ENCODE data around the gene HDAC2. TPM values are rescaled to one million over a fixed set of nuclear protein-coding genes. Genes with fewer than 3 reads are reported as not detected.
"Not testable (repeated sequence)": the region's sequence is repeated elsewhere in the genome, so short reads cannot be mapped to it uniquely, and the experiment has no call there.

The HDAC2 gene
- total RNA-seq, 4 donors from 2014 or later = 40.2 to 66.6 (median 60.7) TPM

GRCh38 chr6:113989675-113990074 is 18.7 kb upstream of the HDAC2 start:
- no peaks in the 10 kb centered on the region for H3K4me1 ChIP-seq
- H3K36me3 ChIP-seq = no peaks in the 10 kb centered on the region
- no peaks in the 10 kb centered on the region for H3K27me3 ChIP-seq
- H3K27ac ChIP-seq = no peak overlapping the region
- H3K9me3 ChIP-seq = no peaks in the 10 kb centered on the region
- H3K4me3 ChIP-seq = no peak overlapping the region
- DNase-seq = no peak
- intact Hi-C loops (cut with DNase I) = no loop called here
- TF ChIP-seq POLR2A (IDR thresholded peaks at IDR 0.05) (no peak), CTCF (IDR thresholded peaks at IDR 0.05) (no peak)

- H3K27ac ChIP-seq; DNase-seq; H3K9me3 ChIP-seq; intact Hi-C loops (cut with DNase I); H3K4me1 ChIP-seq; H3K36me3 ChIP-seq; H3K27me3 ChIP-seq; H3K4me3 ChIP-seq: not testable (repeated sequence)
- 77 to 82% methylated on average over 5 of the region's 5 CpGs for WGBS, 2 donors
Observed at GRCh38 chr6:113982675-113983074, 11.7 kb upstream of the HDAC2 start.

- intact Hi-C loops (cut with DNase I) = no loop called here
- Histone ChIP-seq H3K27me3 (no peaks in the 10 kb centered on the region), H3K4me3 (no peak overlapping the region), H3K4me1 (no peaks in the 10 kb centered on the region), H3K27ac (no peak overlapping the region), H3K36me3 (no peaks in the 10 kb centered on the region), H3K9me3 (no peaks in the 10 kb centered on the region)
- WGBS, 2 donors = 81 to 82% methylated on average over 2 of the region's 2 CpGs
- TF ChIP-seq CTCF (IDR thresholded peaks at IDR 0.05) (no peak), POLR2A (IDR thresholded peaks at IDR 0.05) (no peak)
- no peak for DNase-seq
Observed at GRCh38 chr6:113982055-113982550, 11.2 kb upstream of the HDAC2 start.

GRCh38 chr6:113980937-113981554 is 10.1 kb upstream of the HDAC2 start:
- no peaks in the 10 kb centered on the region for H3K36me3 ChIP-seq
- no peaks in the 10 kb centered on the region for H3K4me1 ChIP-seq
- no peaks in the 10 kb centered on the region for H3K27me3 ChIP-seq
- 87 to 91% methylated on average over 4 of the region's 4 CpGs for WGBS, 2 donors
- H3K4me3 ChIP-seq = no peak overlapping the region
- intact Hi-C loops (cut with DNase I) = no loop called here
- no peak overlapping the region for H3K27ac ChIP-seq
- H3K9me3 ChIP-seq = no peaks in the 10 kb centered on the region
- DNase-seq = no peak
- no peak for TF ChIP-seq POLR2A (IDR thresholded peaks at IDR 0.05)
- TF ChIP-seq CTCF (IDR thresholded peaks at IDR 0.05) = peak in 2 of 6 experiments; percentile 27 to 37

GRCh38 chr6:113979937-113980336 is 9.0 kb upstream of the HDAC2 start:
- Histone ChIP-seq H3K36me3 (no peaks in the 10 kb centered on the region), H3K27ac (no peak overlapping the region), H3K4me3 (no peak overlapping the region), H3K4me1 (no peaks in the 10 kb centered on the region), H3K27me3 (no peaks in the 10 kb centered on the region), H3K9me3 (no peaks in the 10 kb centered on the region)
- 18 to 31% methylated on average over 1 of the region's 1 CpG for WGBS, 2 donors
- intact Hi-C loops (cut with DNase I) = no loop called here
- no peak for DNase-seq
- TF ChIP-seq POLR2A (IDR thresholded peaks at IDR 0.05) = no peak
- no peak for TF ChIP-seq CTCF (IDR thresholded peaks at IDR 0.05)

Data from esophagus squamous epithelium (tissue), 5 donors.